HFF-Myc (cell line): ENCODE data around the gene WRAP73.

Experiments used
- DNase-seq: peaks from one replicate; pipeline ENCODE4 v3.0.0-alpha.2; 2011; ENCODE audit warnings: low read depth; ENCODE audit errors: extremely low read depth
- H3K4me3 ChIP-seq: replicated peaks from 2 replicates; pipeline ENCODE4 v1.5.1; 2011; ENCODE audit warnings: low read depth, mild to moderate bottlenecking, control low read depth, low read length
- CTCF ChIP-seq: IDR thresholded peaks from 2 replicates; pipeline ENCODE4 v1.5.1; 2012; ENCODE audit warnings: mild to moderate bottlenecking, low read depth, low read length, control low read depth; ENCODE audit errors: missing control alignments

WRAP73 gene

DNA sequence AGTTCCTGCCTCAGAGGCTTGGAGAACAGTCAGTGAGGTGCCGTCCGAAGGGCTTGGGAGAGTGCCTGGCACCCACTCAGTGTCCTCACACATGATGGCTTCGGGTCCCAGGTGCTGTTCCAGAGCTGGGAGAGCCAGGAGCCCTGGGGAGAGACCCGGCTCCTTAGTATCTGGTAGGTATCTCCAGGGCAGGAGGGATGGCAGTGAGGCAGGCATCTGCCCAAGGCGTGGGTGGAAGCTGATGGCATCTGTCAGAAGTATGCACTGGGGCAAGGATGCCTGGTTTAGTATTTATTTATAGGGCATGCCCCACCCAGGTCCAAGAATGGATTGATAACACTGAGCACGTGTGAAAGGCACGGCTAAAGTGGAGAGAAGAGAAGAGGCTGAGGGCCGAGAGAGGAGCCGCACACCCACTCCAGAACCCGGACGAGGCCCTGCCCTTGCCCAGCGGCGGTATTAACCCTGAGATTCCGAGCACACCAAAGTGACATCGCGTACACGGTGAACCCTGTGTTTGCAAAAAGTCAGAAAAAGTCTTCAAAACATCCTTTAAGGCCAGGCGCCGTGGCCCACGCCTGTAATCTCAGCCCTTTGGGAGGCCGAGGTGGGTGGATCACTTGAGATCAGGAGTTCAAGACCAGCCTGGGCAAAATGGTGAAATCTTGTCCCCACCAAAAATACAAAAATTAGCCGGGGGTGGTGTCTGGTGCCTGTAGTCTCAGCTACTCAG, 4.8 kb upstream of the WRAP73 start:
- no peak for TF ChIP-seq CTCF
- no peak overlapping the region for H3K4me3 ChIP-seq
- DNase-seq, result no peak

- no peak overlapping the region for H3K4me3 ChIP-seq
- no peak for TF ChIP-seq CTCF
- no peak for DNase-seq
Observed at GRCh38 chr1:3653286-3653618, 3.3 kb upstream of the WRAP73 start.

DNA sequence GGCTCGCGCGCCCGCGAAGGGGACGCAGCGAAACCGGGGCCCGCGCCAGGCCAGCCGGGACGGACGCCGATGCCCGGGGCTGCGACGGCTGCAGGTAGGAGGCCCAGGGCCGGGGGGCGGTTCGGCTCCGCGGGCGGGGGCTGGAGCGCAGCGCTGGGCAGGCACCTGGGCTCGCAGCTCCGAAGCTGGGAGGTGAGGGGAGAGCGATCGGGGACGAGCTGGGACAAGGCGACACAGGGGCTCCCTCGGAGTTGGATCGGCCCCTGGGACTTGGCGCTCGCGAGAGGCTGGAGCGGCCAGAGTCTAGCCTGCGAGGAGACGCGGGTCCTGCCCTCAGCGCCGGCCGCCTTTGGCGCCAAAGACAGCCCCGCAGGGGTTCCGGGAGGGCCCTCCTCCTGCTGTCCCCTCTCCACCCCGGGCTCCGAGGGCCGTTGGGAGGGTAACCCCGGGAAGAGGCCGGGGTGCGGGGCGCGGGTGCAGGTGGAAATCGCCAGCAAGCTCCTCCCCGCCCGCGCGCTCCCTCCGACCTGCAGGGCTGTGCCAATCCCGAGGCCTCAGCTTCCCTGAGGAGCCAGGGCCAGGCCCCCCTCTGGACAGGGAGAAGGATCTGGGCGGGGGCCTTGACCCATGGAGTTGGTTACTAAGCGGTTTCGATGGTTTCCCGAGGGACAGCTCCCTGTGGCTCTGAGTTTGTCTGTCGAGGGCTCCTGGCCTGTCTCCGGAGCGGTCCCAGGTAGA, 2.8 kb upstream of the WRAP73 start:
- DNase-seq, result no peak
- no peak for TF ChIP-seq CTCF
- no peak overlapping the region for H3K4me3 ChIP-seq

DNA sequence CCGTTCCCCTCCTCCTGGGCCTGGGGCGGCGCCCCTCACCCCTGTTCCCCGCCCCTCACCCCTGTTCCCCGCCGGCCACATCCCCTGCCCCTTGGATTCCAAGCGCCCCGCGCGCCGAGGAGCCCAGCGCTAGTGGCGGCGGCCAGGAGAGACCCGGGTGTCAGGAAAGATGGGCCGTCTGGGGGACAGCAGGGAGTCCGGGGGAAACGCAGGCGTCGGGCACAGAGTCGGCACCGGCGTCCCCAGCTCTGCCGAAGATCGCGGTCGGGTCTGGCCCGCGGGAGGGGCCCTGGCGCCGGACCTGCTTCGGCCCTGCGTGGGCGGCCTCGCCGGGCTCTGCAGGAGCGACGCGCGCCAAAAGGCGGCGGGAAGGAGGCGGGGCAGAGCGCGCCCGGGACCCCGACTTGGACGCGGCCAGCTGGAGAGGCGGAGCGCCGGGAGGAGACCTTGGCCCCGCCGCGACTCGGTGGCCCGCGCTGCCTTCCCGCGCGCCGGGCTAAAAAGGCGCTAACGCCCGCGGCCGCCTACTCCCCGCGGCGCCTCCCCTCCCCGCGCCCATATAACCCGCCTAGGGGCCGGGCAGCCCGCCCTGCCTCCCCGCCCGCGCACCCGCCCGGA, 2.1 kb upstream of the WRAP73 start, which contains the start of gene TP73:
Gene TP73 (plus strand): TSS at position 587 of the 618 bp plus-strand sequence. CDS start 29,850 bp downstream, outside the sequence.
- TF ChIP-seq CTCF, result no peak
- no peak within 1 kb of the TSS for H3K4me3 ChIP-seq
- no peak for DNase-seq

GRCh38 chr1:3651026-3651929, 1.4 kb upstream of the WRAP73 start:
- no peak for DNase-seq
- TF ChIP-seq CTCF, result no peak
- H3K4me3 ChIP-seq, result no peak overlapping the region
